ENCODE results near the gene PAK2.
"Not testable (repeated sequence)": the region's sequence is repeated elsewhere in the genome, so short reads cannot be mapped to it uniquely, and the experiment has no call there.

Gene PAK2

GRCh38 chr3:196867155-196867506 lies 127.5 kb downstream of the PAK2 start:
- H3K9me3 ChIP-seq (ENCODE audit: low read depth, low read length), result no peaks in the 10 kb centered on the region
- H3K27ac ChIP-seq, result peak overlapping the region; percentile 79
- H3K36me3 ChIP-seq (ENCODE audit: insufficient read depth, low read length), result peaks cover 14% of the 10 kb centered on the region; the same call in 1 of the 2 replicates
- no peak for TF ChIP-seq FOXP2 (optimal IDR thresholded peaks at IDR 0.05; ENCODE audit: control extremely low read depth, extremely low read length, insufficient read depth)
- H3K4me3 ChIP-seq, result peak overlapping the region; percentile 83
- H3K9ac ChIP-seq (ENCODE audit: insufficient read length), result peak overlapping the region; percentile 86
- DNase-seq (ENCODE audit: low read depth, low spot score), result no peak

GRCh38 chr3:196867507-196868296 lies 128.0 kb downstream of the PAK2 start, which contains the start of gene SENP5:
Gene SENP5 (plus strand): TSS chr3:196867920. CDS start chr3:196885182, 17,262 bp downstream.
- Histone ChIP-seq H3K4me3 (peak within 1 kb of the TSS; percentile 83), H3K9me3 (ENCODE audit: low read depth, low read length) (no peaks in the 10 kb centered on the region), H3K36me3 (ENCODE audit: insufficient read depth, low read length) (peaks cover 14% of the 10 kb centered on the region; the same call in 1 of the 2 replicates), H3K27ac (peak within 1 kb of the TSS; percentile 79), H3K9ac (ENCODE audit: insufficient read length) (peak within 1 kb of the TSS; percentile 86)
- DNase-seq (ENCODE audit: low read depth, low spot score), result no peak
- TF ChIP-seq POLR2AphosphoS5 (IDR thresholded peaks at IDR 0.05; ENCODE audit: borderline replicate concordance, low read depth, low read length) (peak; percentile 96), FOXP2 (optimal IDR thresholded peaks at IDR 0.05; ENCODE audit: control extremely low read depth, extremely low read length, insufficient read depth) (peak; percentile 89), EZH2 (IDR thresholded peaks at IDR 0.05) (no peak)

DNA sequence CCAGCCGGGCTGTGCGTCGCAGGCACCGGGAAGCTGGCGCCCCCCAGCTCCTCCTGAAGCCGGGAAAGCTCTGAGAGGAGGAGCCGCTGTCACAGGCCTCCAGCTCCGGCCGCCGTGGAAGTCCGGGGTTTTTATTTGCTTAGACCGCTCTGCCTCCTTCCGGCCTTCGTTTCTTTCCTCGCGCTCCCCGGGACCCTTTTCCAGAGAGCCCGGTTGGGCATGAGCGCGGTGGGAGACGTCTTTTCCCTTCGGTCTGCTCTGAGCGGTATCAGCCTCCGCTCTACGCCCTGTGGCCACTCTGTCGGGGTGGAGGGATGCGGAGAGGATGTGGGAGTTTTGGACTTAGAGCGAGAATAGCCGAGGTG lies 128.6 kb downstream of the PAK2 start:
- Histone ChIP-seq H3K27ac (no peak overlapping the region), H3K9me3 (ENCODE audit: low read depth, low read length) (no peaks in the 10 kb centered on the region), H3K36me3 (ENCODE audit: insufficient read depth, low read length) (peaks cover 14% of the 10 kb centered on the region; the same call in 1 of the 2 replicates), H3K9ac (ENCODE audit: insufficient read length) (peak overlapping the region; percentile 86), H3K4me3 (peak overlapping the region; percentile 83)
- no peak for TF ChIP-seq POLR2AphosphoS5 (IDR thresholded peaks at IDR 0.05; ENCODE audit: borderline replicate concordance, low read depth, low read length)
- TF ChIP-seq FOXP2 (optimal IDR thresholded peaks at IDR 0.05; ENCODE audit: control extremely low read depth, extremely low read length, insufficient read depth), result no peak
- TF ChIP-seq EZH2 (IDR thresholded peaks at IDR 0.05), result no peak
- no peak for DNase-seq (ENCODE audit: low read depth, low spot score)

- DNase-seq (ENCODE audit: low read depth, low spot score), result no peak
- Histone ChIP-seq H3K9me3 (ENCODE audit: low read depth, low read length) (no peaks in the 10 kb centered on the region), H3K36me3 (ENCODE audit: insufficient read depth, low read length) (peaks cover 14% of the 10 kb centered on the region; the same call in 1 of the 2 replicates), H3K27ac (no peak overlapping the region), H3K9ac (ENCODE audit: insufficient read length) (no peak overlapping the region), H3K4me3 (no peak overlapping the region)
- TF ChIP-seq EZH2 (IDR thresholded peaks at IDR 0.05) (no peak), FOXP2 (optimal IDR thresholded peaks at IDR 0.05; ENCODE audit: control extremely low read depth, extremely low read length, insufficient read depth) (no peak), POLR2AphosphoS5 (IDR thresholded peaks at IDR 0.05; ENCODE audit: borderline replicate concordance, low read depth, low read length) (no peak)
These were observed 132.7 kb downstream of the PAK2 start for GRCh38 chr3:196872316-196872715.

DNA sequence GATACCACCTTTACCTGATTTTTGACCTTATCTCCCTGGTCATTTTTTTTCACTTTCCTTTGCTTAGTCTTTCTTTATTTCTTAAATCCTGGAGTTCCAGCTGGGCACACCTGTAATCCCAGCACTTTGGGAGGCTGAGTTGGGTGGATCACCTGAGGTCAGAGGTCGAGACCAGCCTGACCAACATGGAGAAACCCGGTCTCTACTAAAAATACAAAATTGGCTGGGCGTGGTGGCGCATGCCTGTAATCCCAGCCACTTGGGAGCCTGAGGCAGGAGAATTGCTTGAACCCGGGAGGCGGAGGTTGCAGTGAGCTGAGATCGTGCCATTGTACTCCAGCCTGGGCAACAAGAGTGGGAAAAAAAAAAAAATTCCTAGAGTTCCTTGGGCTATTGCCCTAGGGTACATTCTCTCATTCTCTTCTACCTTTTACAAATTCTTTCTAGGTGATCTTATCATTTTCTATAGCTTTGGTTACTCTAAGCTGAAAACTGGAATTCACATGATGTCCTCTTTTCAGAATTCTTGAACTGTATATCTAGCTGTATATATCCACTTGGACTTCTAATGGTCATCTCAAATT lies 134.9 kb downstream of the PAK2 start:
- H3K36me3 ChIP-seq (ENCODE audit: insufficient read depth, low read length), result peaks cover 14% of the 10 kb centered on the region; the same call in 1 of the 2 replicates
- DNase-seq (ENCODE audit: low read depth, low spot score); H3K9ac ChIP-seq (ENCODE audit: insufficient read length); H3K4me3 ChIP-seq; H3K27ac ChIP-seq; H3K9me3 ChIP-seq (ENCODE audit: low read depth, low read length): not testable (repeated sequence)

GRCh38 chr3:196875258-196875657 lies 135.6 kb downstream of the PAK2 start:
- Histone ChIP-seq H3K27ac (no peak overlapping the region), H3K4me3 (no peak overlapping the region), H3K9me3 (ENCODE audit: low read depth, low read length) (no peaks in the 10 kb centered on the region), H3K36me3 (ENCODE audit: insufficient read depth, low read length) (peaks cover 11% of the 10 kb centered on the region; the same call in 1 of the 2 replicates), H3K9ac (ENCODE audit: insufficient read length) (no peak overlapping the region)
- DNase-seq (ENCODE audit: low read depth, low spot score), result no peak
- no peak for TF ChIP-seq EZH2 (IDR thresholded peaks at IDR 0.05)
- TF ChIP-seq POLR2AphosphoS5 (IDR thresholded peaks at IDR 0.05; ENCODE audit: borderline replicate concordance, low read depth, low read length), result no peak
- TF ChIP-seq FOXP2 (optimal IDR thresholded peaks at IDR 0.05; ENCODE audit: control extremely low read depth, extremely low read length, insufficient read depth), result no peak
